ENCODE measurements around the gene AGA. TPM values are rescaled to one million over a fixed set of nuclear protein-coding genes. Genes with fewer than 3 reads are reported as not detected.

AGA gene
- polyA plus RNA-seq, 1 experiment, result 61.8 TPM

GRCh38 chr4:177451108-177451500, 8.9 kb upstream of the AGA start:
- H3K4me3 ChIP-seq (ENCODE audit: low read depth, low read length), result no peak overlapping the region
- no peak for TF ChIP-seq CTCF (IDR thresholded peaks at IDR 0.05; ENCODE audit: low read depth, low read length)
- H3K27ac ChIP-seq (ENCODE audit: low read depth, low read length), result no peak overlapping the region
- H3K27me3 ChIP-seq (ENCODE audit: control insufficient read depth, insufficient read depth, low read length), result no peaks in the 10 kb centered on the region
- POLR2A ChIA-PET, result no interaction called here
- DNase-seq (ENCODE audit: low read depth, low spot score), result no peak
- peaks cover 2% of the 10 kb centered on the region; the same call in 1 of the 2 replicates for H3K9me3 ChIP-seq (ENCODE audit: control insufficient read depth, insufficient read depth, low read length)
- CTCF ChIA-PET, result no interaction called here

GRCh38 chr4:177450426-177451107, 8.3 kb upstream of the AGA start:
- peaks cover 2% of the 10 kb centered on the region; the same call in 1 of the 2 replicates for H3K9me3 ChIP-seq (ENCODE audit: control insufficient read depth, insufficient read depth, low read length)
- DNase-seq (ENCODE audit: low read depth, low spot score), result no peak
- no peak overlapping the region for H3K4me3 ChIP-seq (ENCODE audit: low read depth, low read length)
- TF ChIP-seq CTCF (IDR thresholded peaks at IDR 0.05; ENCODE audit: low read depth, low read length), result no peak
- ChIA-PET CTCF (interaction anchor here (1.0 kb wide), 1 partner anchor 13 kb away, joined by 3 read pairs; no protein-coding TSS in a partner anchor), POLR2A (no interaction called here)
- no peaks in the 10 kb centered on the region for H3K27me3 ChIP-seq (ENCODE audit: control insufficient read depth, insufficient read depth, low read length)
- no peak overlapping the region for H3K27ac ChIP-seq (ENCODE audit: low read depth, low read length)

- POLR2A ChIA-PET, result no interaction called here
- no peak for TF ChIP-seq CTCF (IDR thresholded peaks at IDR 0.05; ENCODE audit: low read depth, low read length)
- CTCF ChIA-PET, result no interaction called here
- peak; percentile 24 for DNase-seq (ENCODE audit: low read depth, low spot score)
- Histone ChIP-seq H3K4me3 (ENCODE audit: low read depth, low read length) (no peak overlapping the region), H3K27ac (ENCODE audit: low read depth, low read length) (no peak overlapping the region), H3K9me3 (ENCODE audit: control insufficient read depth, insufficient read depth, low read length) (peaks cover 6% of the 10 kb centered on the region), H3K27me3 (ENCODE audit: control insufficient read depth, insufficient read depth, low read length) (no peaks in the 10 kb centered on the region)
Observed at GRCh38 chr4:177448850-177449249, 6.6 kb upstream of the AGA start.

GRCh38 chr4:177447417-177448004, 5.3 kb upstream of the AGA start:
- peaks cover 6% of the 10 kb centered on the region for H3K9me3 ChIP-seq (ENCODE audit: control insufficient read depth, insufficient read depth, low read length)
- no peak for DNase-seq (ENCODE audit: low read depth, low spot score)
- H3K27ac ChIP-seq (ENCODE audit: low read depth, low read length), result no peak overlapping the region
- no peak overlapping the region for H3K4me3 ChIP-seq (ENCODE audit: low read depth, low read length)
- no peak for TF ChIP-seq CTCF (IDR thresholded peaks at IDR 0.05; ENCODE audit: low read depth, low read length)
- H3K27me3 ChIP-seq (ENCODE audit: control insufficient read depth, insufficient read depth, low read length), result no peaks in the 10 kb centered on the region
- ChIA-PET POLR2A (no interaction called here), CTCF (no interaction called here)

- no peak for DNase-seq (ENCODE audit: low read depth, low spot score)
Observed at GRCh38 chr4:177446586-177446985, 4.3 kb upstream of the AGA start.

More at GRCh38 chr4:177446586-177446985, 4.3 kb upstream of the AGA start:
- ChIA-PET POLR2A (no interaction called here), CTCF (no interaction called here)
- H3K27ac ChIP-seq (ENCODE audit: low read depth, low read length), result no peak overlapping the region
- no peaks in the 10 kb centered on the region for H3K27me3 ChIP-seq (ENCODE audit: control insufficient read depth, insufficient read depth, low read length)
- H3K4me3 ChIP-seq (ENCODE audit: low read depth, low read length), result peak overlapping the region; percentile 48
- no peak for TF ChIP-seq CTCF (IDR thresholded peaks at IDR 0.05; ENCODE audit: low read depth, low read length)
- peaks cover 6% of the 10 kb centered on the region for H3K9me3 ChIP-seq (ENCODE audit: control insufficient read depth, insufficient read depth, low read length)

Measured in AG04450 (cell line).